HAP-1 (cell line): ENCODE measurements around the gene NFE2L3.
"Not testable (repeated sequence)": the region's sequence is repeated elsewhere in the genome, so short reads cannot be mapped to it uniquely, and the experiment has no call there.

Source experiments
- DNase-seq, 2 experiments: peaks; one replicate each; pipeline ENCODE4 v3.0.0-alpha.2; 2016 to 2020; ENCODE audit warnings: low spot score in 2 of 2
- H3K27me3 ChIP-seq: fragments of 250-450 bp; sonication (Bioruptor Pico); 2 replicates; pipeline ENCODE4 v1.5.1; 2020; ENCODE audit warnings: low read depth, mild to moderate bottlenecking, moderate library complexity
- H3K36me3 ChIP-seq: fragments of 250-450 bp; sonication (Bioruptor Pico); replicated peaks from 2 replicates; pipeline ENCODE4 v1.5.1; 2020; ENCODE audit warnings: mild to moderate bottlenecking
- H3K4me1 ChIP-seq: fragments of 250-450 bp; sonication (Bioruptor Pico); 2 replicates; pipeline ENCODE4 v1.5.1; 2020; ENCODE audit warnings: mild to moderate bottlenecking
- H3K4me3 ChIP-seq: fragments of 250-450 bp; sonication (Bioruptor Pico); 2 replicates; pipeline ENCODE4 v1.5.1; 2020; ENCODE audit warnings: mild to moderate bottlenecking, moderate library complexity
- H3K9me3 ChIP-seq: fragments of 250-450 bp; sonication (Bioruptor Pico); 2 replicates; pipeline ENCODE4 v1.5.1; 2020; ENCODE audit warnings: mild to moderate bottlenecking, moderate library complexity
- in situ Hi-C: fragments of 300-500 bp; cut with MboI; formaldehyde crosslinking; loops from 3 replicates; pipeline ENCODE4 v1.14.3; 2020; ENCODE audit warnings: low sequenced_read_pairs, inconsistent platforms, mixed read lengths

Gene NFE2L3

GRCh38 chr7:26166684-26167266, 14.8 kb downstream of the NFE2L3 start:
- peaks cover 3% of the 10 kb centered on the region; the same call in 1 of the 2 replicates for H3K4me1 ChIP-seq
- H3K36me3 ChIP-seq, result no peaks in the 10 kb centered on the region
- no peak overlapping the region for H3K4me3 ChIP-seq
- H3K27me3 ChIP-seq, result no peaks in the 10 kb centered on the region
- H3K9me3 ChIP-seq, result peaks cover 4% of the 10 kb centered on the region
- DNase-seq, result no peak
- in situ Hi-C loops, result no loop called here

- Histone ChIP-seq H3K36me3 (no peaks in the 10 kb centered on the region), H3K27me3 (no peaks in the 10 kb centered on the region), H3K9me3 (peaks cover 4% of the 10 kb centered on the region), H3K4me1 (peaks cover 3% of the 10 kb centered on the region; the same call in 1 of the 2 replicates), H3K4me3 (no peak overlapping the region)
- DNase-seq, result no peak
- in situ Hi-C loops, result no loop called here
Measured at GRCh38 chr7:26167303-26167934, 15.4 kb downstream of the NFE2L3 start.

GRCh38 chr7:26168458-26169023, 16.5 kb downstream of the NFE2L3 start:
- Histone ChIP-seq H3K9me3 (peaks cover 4% of the 10 kb centered on the region), H3K4me3 (no peak overlapping the region), H3K4me1 (peaks cover 3% of the 10 kb centered on the region; the same call in 1 of the 2 replicates), H3K36me3 (no peaks in the 10 kb centered on the region), H3K27me3 (no peaks in the 10 kb centered on the region)
- no peak for DNase-seq
- in situ Hi-C loops, result no loop called here

DNA sequence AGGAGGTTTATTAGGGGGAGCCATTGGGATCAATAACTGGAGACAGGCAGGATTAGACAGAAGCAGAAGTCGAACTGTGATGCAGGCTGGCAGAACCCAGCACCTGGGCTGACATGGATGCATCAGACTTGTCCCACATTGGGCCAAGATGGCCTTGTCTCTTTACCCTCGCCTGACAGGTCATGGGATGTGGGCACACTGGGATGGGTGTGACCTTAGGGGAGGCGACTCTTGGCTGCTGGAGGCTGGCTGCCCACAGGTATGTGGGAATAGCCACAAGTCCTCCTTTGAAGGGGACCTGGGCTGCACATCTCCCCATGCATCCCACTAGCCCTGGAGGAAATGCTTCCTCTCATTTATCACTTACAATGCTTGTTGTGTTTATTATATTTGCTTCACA, 17.3 kb downstream of the NFE2L3 start:
- Histone ChIP-seq H3K36me3 (no peaks in the 10 kb centered on the region), H3K9me3 (no peaks in the 10 kb centered on the region), H3K4me1 (peaks cover 3% of the 10 kb centered on the region; the same call in 1 of the 2 replicates), H3K4me3 (no peak overlapping the region), H3K27me3 (no peaks in the 10 kb centered on the region)
- no peak for DNase-seq
- in situ Hi-C loops, result no loop called here

GRCh38 chr7:26170663-26171062, 18.7 kb downstream of the NFE2L3 start:
- H3K4me3 ChIP-seq, result no peak overlapping the region
- in situ Hi-C loops, result no loop called here
- DNase-seq, result no peak
- no peaks in the 10 kb centered on the region for H3K27me3 ChIP-seq
- H3K36me3 ChIP-seq, result no peaks in the 10 kb centered on the region
- no peaks in the 10 kb centered on the region; the same call in 1 of the 2 replicates for H3K9me3 ChIP-seq
- H3K4me1 ChIP-seq, result peaks cover 2% of the 10 kb centered on the region; the same call in 1 of the 2 replicates

DNA sequence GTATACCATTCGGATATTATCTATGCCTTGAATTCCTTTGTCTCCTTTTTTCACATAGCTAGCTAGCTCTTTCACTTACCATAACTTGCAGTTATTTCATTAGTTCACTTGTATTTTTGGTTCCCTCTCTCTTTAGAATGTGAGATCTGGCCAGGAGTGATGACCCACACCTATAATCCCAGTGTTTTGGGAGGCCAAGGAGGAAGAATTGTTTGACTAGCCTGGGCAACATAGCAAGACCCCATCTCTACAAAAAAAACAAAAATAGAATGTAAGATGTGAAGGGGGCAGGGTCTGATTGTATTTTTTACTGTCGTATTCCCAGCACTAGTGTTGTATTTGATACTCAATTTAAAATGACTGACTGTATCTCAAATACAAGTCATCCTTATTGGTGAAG, 19.6 kb downstream of the NFE2L3 start:
- DNase-seq, result no peak
- no peaks in the 10 kb centered on the region; the same call in 1 of the 2 replicates for H3K9me3 ChIP-seq
- H3K4me1 ChIP-seq, result no peaks in the 10 kb centered on the region
- H3K36me3 ChIP-seq, result no peaks in the 10 kb centered on the region
- no peaks in the 10 kb centered on the region for H3K27me3 ChIP-seq
- in situ Hi-C loops, result no loop called here
- no peak overlapping the region for H3K4me3 ChIP-seq

DNA sequence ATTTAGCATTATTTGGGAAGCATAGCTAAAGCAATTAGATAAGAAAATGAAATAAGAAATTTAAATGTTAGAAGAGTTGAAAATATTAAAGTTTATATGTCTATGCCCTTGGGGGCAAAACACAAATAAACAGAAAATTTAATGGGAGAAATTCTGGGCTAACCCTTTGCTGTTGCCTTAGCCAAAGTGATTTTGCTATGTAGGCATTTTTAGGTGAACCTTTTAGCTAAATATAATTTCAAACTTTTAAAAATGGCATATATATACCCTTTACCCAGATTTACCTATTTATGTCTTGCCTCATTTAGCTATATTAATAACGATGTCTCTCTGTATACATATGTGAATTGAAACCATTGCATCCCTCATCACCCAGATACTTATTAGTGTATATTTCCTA, 20.1 kb downstream of the NFE2L3 start:
- Histone ChIP-seq H3K27me3 (no peaks in the 10 kb centered on the region), H3K4me1 (no peaks in the 10 kb centered on the region), H3K9me3 (no peaks in the 10 kb centered on the region; the same call in 1 of the 2 replicates), H3K36me3 (no peaks in the 10 kb centered on the region), H3K4me3 (no peak overlapping the region)
- in situ Hi-C loops, result no loop called here
- DNase-seq, result no peak

DNA sequence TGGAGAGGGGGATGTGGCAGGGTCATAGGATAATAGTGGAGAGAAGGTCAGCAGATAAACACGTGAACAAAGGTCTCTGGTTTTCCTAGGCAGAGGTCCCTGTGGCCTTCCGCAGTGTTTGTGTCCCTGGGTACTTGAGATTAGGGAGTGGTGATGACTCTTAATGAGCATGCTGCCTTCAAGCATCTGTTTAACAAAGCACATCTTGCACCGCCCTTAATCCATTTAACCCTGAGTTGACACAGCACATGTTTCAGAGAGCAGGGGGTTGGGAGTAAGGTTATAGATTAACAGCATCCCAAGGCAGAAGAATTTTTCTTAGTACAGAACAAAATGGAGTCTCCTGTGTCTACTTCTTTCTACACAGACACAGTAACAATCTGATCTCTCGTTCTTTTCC, 23.9 kb downstream of the NFE2L3 start:
- DNase-seq, H3K9me3 ChIP-seq, H3K4me1 ChIP-seq, H3K36me3 ChIP-seq, H3K27me3 ChIP-seq, H3K4me3 ChIP-seq: not testable (repeated sequence)
- in situ Hi-C loops, result loop anchor here (25.0 kb wide), 1 partner anchor 289 kb away; no protein-coding TSS in a partner anchor

- H3K27me3 ChIP-seq, H3K36me3 ChIP-seq, H3K4me3 ChIP-seq, H3K4me1 ChIP-seq, H3K9me3 ChIP-seq, DNase-seq: not testable (repeated sequence)
- in situ Hi-C loops, result loop anchor here (25.0 kb wide), 1 partner anchor 289 kb away; no protein-coding TSS in a partner anchor
Measured at GRCh38 chr7:26176696-26177095, 24.7 kb downstream of the NFE2L3 start.

DNA sequence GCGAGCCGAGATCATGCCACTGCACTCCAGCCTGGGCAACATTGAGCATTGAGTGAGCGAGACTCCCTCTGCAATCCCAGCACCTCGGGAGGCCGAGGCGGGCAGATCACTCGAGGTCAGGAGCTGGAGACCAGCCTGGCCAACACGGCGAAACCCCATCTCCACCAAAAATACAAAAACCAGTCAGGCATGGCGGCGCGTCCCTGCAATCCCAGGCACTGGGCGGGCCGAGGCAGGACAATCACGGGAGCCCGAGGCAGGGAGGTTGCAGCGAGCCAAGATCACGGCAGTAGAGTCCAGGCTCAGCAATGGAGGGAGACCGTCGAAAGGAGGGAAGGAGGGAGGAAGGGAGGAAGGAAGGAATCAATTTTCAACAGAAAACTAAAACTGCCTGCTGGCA, 25.3 kb downstream of the NFE2L3 start:
- not testable (repeated sequence) for H3K36me3 ChIP-seq, H3K4me1 ChIP-seq, H3K9me3 ChIP-seq, DNase-seq, H3K4me3 ChIP-seq, H3K27me3 ChIP-seq
- in situ Hi-C loops, result loop anchor here (25.0 kb wide), 1 partner anchor 290 kb away; no protein-coding TSS in a partner anchor

GRCh38 chr7:26178272-26178960, 26.4 kb downstream of the NFE2L3 start:
- Histone ChIP-seq H3K4me1 (no peaks in the 10 kb centered on the region), H3K9me3 (no peaks in the 10 kb centered on the region; the same call in 1 of the 2 replicates), H3K4me3 (no peak overlapping the region), H3K27me3 (no peaks in the 10 kb centered on the region), H3K36me3 (no peaks in the 10 kb centered on the region)
- in situ Hi-C loops, result loop anchor here (25.0 kb wide), 1 partner anchor 291 kb away; no protein-coding TSS in a partner anchor
- DNase-seq, result no peak

- Histone ChIP-seq H3K4me1 (0 out of 2 replicates have a peak, but pooled peaks cover 2% of the 10 kb centered on the region), H3K9me3 (no peaks in the 10 kb centered on the region; the same call in 1 of the 2 replicates), H3K4me3 (no peak overlapping the region), H3K27me3 (no peaks in the 10 kb centered on the region), H3K36me3 (no peaks in the 10 kb centered on the region)
- in situ Hi-C loops, result loop anchor here (25.0 kb wide), 1 partner anchor 292 kb away; no protein-coding TSS in a partner anchor
- DNase-seq, result no peak
Measured at GRCh38 chr7:26179422-26179821, 27.4 kb downstream of the NFE2L3 start.

DNA sequence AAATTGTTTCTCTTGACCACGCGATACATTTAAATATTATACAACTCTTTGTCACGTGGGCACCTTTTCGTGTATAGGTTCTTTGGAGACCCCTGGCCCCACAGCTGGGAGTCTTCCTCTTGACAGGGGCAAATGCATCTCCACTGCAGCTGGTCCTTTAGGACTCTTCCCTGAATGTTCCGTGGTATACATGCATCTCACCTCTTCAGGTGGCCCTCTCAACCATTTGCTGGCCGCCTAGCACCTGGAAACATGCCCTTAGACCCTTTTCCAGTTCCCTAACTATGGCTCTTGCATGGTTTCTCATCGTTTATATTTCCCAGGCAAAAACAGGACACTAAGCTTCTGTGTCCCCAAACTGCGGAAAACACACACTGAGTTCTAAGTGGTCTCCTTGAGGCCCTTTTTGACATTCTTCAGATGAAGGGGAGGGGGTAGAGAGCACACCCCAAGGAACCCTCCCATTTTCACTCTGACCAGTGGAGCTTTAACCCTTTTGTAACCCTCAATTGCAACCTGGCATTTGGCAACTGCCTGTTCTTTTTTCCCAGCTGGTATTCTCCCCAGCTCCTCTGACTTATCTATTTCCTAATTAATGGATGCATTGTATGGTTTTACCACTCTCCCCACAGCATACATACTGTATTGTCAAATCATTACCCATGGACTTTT, 28.0 kb downstream of the NFE2L3 start:
- Histone ChIP-seq H3K4me3 (no peak overlapping the region), H3K27me3 (no peaks in the 10 kb centered on the region), H3K36me3 (no peaks in the 10 kb centered on the region), H3K4me1 (0 out of 2 replicates have a peak, but pooled peaks cover 2% of the 10 kb centered on the region), H3K9me3 (no peaks in the 10 kb centered on the region; the same call in 1 of the 2 replicates)
- no peak for DNase-seq
- in situ Hi-C loops, result loop anchor here (25.0 kb wide), 1 partner anchor 293 kb away; no protein-coding TSS in a partner anchor
